Measurements from ENCODE around the gene TUBGCP2.

DNA sequence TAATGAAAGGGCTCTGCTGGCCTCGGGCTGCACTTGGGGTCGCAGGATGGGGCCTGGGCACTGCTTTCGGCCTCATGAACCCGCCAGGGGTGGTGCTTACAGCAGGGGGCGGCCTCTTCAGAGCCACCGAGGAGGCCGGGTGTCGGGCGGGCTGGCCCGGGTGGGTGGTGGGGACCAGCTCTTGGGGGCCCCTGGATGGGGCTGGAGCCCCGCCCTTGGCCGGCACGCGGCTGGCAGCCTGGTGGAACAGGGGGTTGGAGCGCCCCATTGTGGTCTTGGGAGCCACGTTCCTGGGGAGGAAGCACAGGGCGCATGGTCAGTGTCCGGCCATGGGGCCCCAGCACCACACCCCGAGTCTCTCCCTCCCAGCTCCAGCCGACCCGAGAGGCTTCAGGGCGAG lies 40.8 kb downstream of the TUBGCP2 start:
- TF ChIP-seq CTCF (IDR thresholded peaks at IDR 0.05) (no peak), POLR2A (IDR thresholded peaks at IDR 0.05) (no peak)
